HEK293T (cell line): ENCODE data around the gene FAM78A.
A peak's percentile ranks its signal among the peaks of the same experiment; 100 is the strongest.

Experiments used
- CTCF ChIA-PET: fragments of 350-600 bp; formaldehyde crosslinking; extraction: SDS; loops from one replicate; lab custom pipeline; 2021; ENCODE audit warnings: antibody characterized with exemption, inconsistent platforms; lab: Yijun Ruan, JAX
- POLR2A ChIA-PET: fragments of 350-600 bp; formaldehyde crosslinking; extraction: SDS; loops from one replicate; lab custom pipeline; 2020; ENCODE audit warnings: antibody characterized with exemption, inconsistent platforms; lab: Yijun Ruan, JAX
- DNase-seq: peaks from one replicate; pipeline ENCODE4 v3.0.0; 2012; ENCODE audit warnings: mixed read lengths; ENCODE audit errors: extremely low spot score
- ARNT ChIP-seq: fragments of 450-650 bp; IDR thresholded peaks from 2 replicates; pipeline ENCODE4 v1.6.1; 2017; ENCODE audit warnings: mild to moderate bottlenecking
- BHLHE40 ChIP-seq: fragments of 450-650 bp; IDR thresholded peaks from 2 replicates; pipeline ENCODE4 v1.6.1; 2016; ENCODE audit warnings: mild to moderate bottlenecking, moderate library complexity, borderline replicate concordance
- CTBP1 ChIP-seq: fragments of 450-650 bp; IDR thresholded peaks from 2 replicates; pipeline ENCODE4 v1.6.1; 2016; ENCODE audit warnings: borderline replicate concordance
- ELF4 ChIP-seq: fragments of 450-650 bp; IDR thresholded peaks from 2 replicates; pipeline ENCODE4 v1.6.1; 2017; ENCODE audit warnings: antibody characterized with exemption
- FOXA1 ChIP-seq: fragments of 450-650 bp; IDR thresholded peaks from 2 replicates; pipeline ENCODE4 v1.6.1; 2016; ENCODE audit warnings: mild to moderate bottlenecking
- FOXK2 ChIP-seq: fragments of 450-650 bp; IDR thresholded peaks from 2 replicates; pipeline ENCODE4 v1.6.1; 2016; ENCODE audit warnings: mild to moderate bottlenecking
- FOXM1 ChIP-seq: fragments of 450-650 bp; IDR thresholded peaks from 2 replicates; pipeline ENCODE4 v1.6.1; 2017; ENCODE audit warnings: mild to moderate bottlenecking, borderline replicate concordance
- HDGF ChIP-seq: fragments of 450-650 bp; IDR thresholded peaks from 2 replicates; pipeline ENCODE4 v1.6.1; 2017; ENCODE audit warnings: antibody characterized with exemption, borderline replicate concordance
- L3MBTL2 ChIP-seq: fragments of 450-650 bp; conservative IDR thresholded peaks from 2 replicates; pipeline ENCODE4 v1.6.1; 2016; ENCODE audit warnings: mild to moderate bottlenecking
- LEF1 ChIP-seq: fragments of 450-650 bp; IDR thresholded peaks from 2 replicates; pipeline ENCODE4 v1.6.1; 2017; ENCODE audit warnings: mild to moderate bottlenecking, borderline replicate concordance
- NFRKB ChIP-seq: fragments of 450-650 bp; IDR thresholded peaks from 2 replicates; pipeline ENCODE4 v1.6.1; 2016; ENCODE audit warnings: mild to moderate bottlenecking, moderate library complexity
- PKNOX1 ChIP-seq: fragments of 450-650 bp; IDR thresholded peaks from 2 replicates; pipeline ENCODE4 v1.6.1; 2016
- SP1 ChIP-seq: fragments of 450-650 bp; IDR thresholded peaks from 2 replicates; pipeline ENCODE4 v1.6.1; 2017
- SUZ12 ChIP-seq: fragments of 450-650 bp; IDR thresholded peaks from 2 replicates; pipeline ENCODE4 v1.6.1; 2016; ENCODE audit warnings: mild to moderate bottlenecking
- TARDBP ChIP-seq: fragments of 450-650 bp; IDR thresholded peaks from 2 replicates; pipeline ENCODE4 v1.6.1; 2016
- ZNF384 ChIP-seq: fragments of 450-650 bp; IDR thresholded peaks from 2 replicates; pipeline ENCODE4 v1.6.1; 2016

The FAM78A gene

GRCh38 chr9:131303381-131304321, 27.3 kb upstream of the FAM78A start:
- POLR2A ChIA-PET, result interaction anchor here (1.0 kb wide), 1 partner anchor 178 kb away, joined by 3 read pairs; the partner anchor contains the start of gene NUP214

GRCh38 chr9:131302244-131303075, 26.1 kb upstream of the FAM78A start:
- no peak for DNase-seq
- no peak for TF ChIP-seq CTBP1
- no peak for TF ChIP-seq HDGF
- TF ChIP-seq NFRKB, result no peak
- no peak for TF ChIP-seq FOXK2
- TF ChIP-seq LEF1, result no peak
- TF ChIP-seq L3MBTL2, result no peak
- TF ChIP-seq FOXM1, result no peak
- no peak for TF ChIP-seq ZNF384
- no peak for TF ChIP-seq PKNOX1
- TF ChIP-seq SUZ12, result no peak
- ChIA-PET CTCF (no interaction called here), POLR2A (no interaction called here)

More at GRCh38 chr9:131303381-131304321, 27.3 kb upstream of the FAM78A start:
- CTCF ChIA-PET, result no interaction called here
- DNase-seq, result no peak
- TF ChIP-seq HDGF (no peak), PKNOX1 (no peak), ARNT (no peak), SUZ12 (no peak), ZNF384 (no peak), FOXK2 (no peak), CTBP1 (no peak), FOXM1 (no peak), FOXA1 (no peak), ELF4 (no peak), BHLHE40 (no peak), NFRKB (no peak), TARDBP (no peak), LEF1 (no peak)

GRCh38 chr9:131300444-131300843, 24.1 kb upstream of the FAM78A start:
- no peak for DNase-seq
- TF ChIP-seq BHLHE40, result no peak
- no peak for TF ChIP-seq ELF4
- peak; percentile 60; the same call in 1 of the 2 replicates for TF ChIP-seq ZNF384
- no peak for TF ChIP-seq HDGF
- TF ChIP-seq FOXK2, result no peak
- TF ChIP-seq NFRKB, result no peak
- no peak for TF ChIP-seq FOXA1
- TF ChIP-seq LEF1, result no peak
- POLR2A ChIA-PET, result no interaction called here
- CTCF ChIA-PET, result interaction anchor here (0.7 kb wide), 1 partner anchor 85 kb away, joined by 6 read pairs; no protein-coding TSS in a partner anchor

GRCh38 chr9:131299961-131300347, 23.6 kb upstream of the FAM78A start:
- TF ChIP-seq ARNT (no peak), SUZ12 (no peak), ZNF384 (no peak), CTBP1 (no peak), HDGF (no peak), TARDBP (no peak), NFRKB (no peak), L3MBTL2 (no peak), SP1 (no peak), ELF4 (no peak), FOXK2 (no peak), BHLHE40 (no peak), FOXM1 (no peak), FOXA1 (no peak), LEF1 (no peak), PKNOX1 (no peak)
- ChIA-PET CTCF (interaction anchor here (0.7 kb wide), 1 partner anchor 85 kb away, joined by 6 read pairs; no protein-coding TSS in a partner anchor), POLR2A (no interaction called here)
- no peak for DNase-seq

GRCh38 chr9:131299346-131299960, 23.1 kb upstream of the FAM78A start:
- ChIA-PET CTCF (no interaction called here), POLR2A (no interaction called here)
- DNase-seq, result no peak
- no peak for TF ChIP-seq FOXK2
- no peak for TF ChIP-seq SUZ12
- TF ChIP-seq ARNT, result no peak
- no peak for TF ChIP-seq TARDBP
- no peak for TF ChIP-seq BHLHE40
- no peak for TF ChIP-seq SP1
- TF ChIP-seq FOXA1, result no peak
- no peak for TF ChIP-seq FOXM1
- TF ChIP-seq LEF1, result no peak
- no peak for TF ChIP-seq L3MBTL2
- no peak for TF ChIP-seq ZNF384
- TF ChIP-seq HDGF, result no peak
- TF ChIP-seq PKNOX1, result no peak
- no peak for TF ChIP-seq ELF4
- no peak for TF ChIP-seq NFRKB
- no peak for TF ChIP-seq CTBP1
